ENCODE measurements around the gene PFKFB3.
"Not testable (repeated sequence)": the region's sequence is repeated elsewhere in the genome, so short reads cannot be mapped to it uniquely, and the experiment has no call there.

The PFKFB3 gene

DNA sequence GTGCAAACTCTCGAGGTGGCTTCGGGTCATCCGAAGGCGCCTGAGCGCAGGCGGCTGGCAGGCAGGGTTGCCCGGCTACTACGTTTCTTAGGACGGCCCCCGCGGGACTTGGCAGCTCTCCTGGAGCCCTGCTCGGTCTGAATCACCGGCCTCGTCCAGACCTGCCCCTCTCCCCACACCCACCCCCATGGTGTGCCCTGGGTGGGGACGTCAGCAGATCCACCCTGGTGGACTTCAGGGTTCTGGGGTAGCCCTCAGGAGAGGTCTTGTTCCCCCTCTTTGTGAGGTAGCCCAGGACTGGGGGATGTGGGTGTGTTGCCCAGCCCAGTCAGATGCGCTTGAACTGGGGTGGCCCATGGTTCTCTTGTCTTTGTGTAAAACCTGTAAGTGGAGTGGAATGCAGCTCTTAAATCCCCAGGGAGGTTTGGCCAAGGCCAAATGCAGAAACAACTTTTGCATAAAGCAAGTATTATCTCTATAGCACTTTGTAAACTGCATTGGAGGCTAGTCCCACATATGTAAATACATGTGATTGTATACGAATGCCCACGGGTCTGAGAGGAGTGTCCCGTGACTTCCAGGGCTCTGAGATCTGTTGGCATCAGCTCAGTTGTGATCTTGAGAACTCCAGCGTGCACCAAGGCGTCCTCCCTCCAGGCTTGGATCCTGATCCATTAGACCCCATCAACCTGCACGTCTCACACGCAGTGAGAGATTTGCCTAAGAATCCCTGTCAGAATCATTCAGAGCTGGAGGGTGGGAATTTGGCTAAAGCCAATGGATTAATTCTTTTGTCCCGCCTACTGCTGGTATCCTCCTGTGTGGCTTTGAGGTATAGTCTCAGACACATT is 1.8 kb downstream of the PFKFB3 start:
- peak overlapping the region; percentile 72 for H3K27ac ChIP-seq
- TF ChIP-seq, protein P1, sequence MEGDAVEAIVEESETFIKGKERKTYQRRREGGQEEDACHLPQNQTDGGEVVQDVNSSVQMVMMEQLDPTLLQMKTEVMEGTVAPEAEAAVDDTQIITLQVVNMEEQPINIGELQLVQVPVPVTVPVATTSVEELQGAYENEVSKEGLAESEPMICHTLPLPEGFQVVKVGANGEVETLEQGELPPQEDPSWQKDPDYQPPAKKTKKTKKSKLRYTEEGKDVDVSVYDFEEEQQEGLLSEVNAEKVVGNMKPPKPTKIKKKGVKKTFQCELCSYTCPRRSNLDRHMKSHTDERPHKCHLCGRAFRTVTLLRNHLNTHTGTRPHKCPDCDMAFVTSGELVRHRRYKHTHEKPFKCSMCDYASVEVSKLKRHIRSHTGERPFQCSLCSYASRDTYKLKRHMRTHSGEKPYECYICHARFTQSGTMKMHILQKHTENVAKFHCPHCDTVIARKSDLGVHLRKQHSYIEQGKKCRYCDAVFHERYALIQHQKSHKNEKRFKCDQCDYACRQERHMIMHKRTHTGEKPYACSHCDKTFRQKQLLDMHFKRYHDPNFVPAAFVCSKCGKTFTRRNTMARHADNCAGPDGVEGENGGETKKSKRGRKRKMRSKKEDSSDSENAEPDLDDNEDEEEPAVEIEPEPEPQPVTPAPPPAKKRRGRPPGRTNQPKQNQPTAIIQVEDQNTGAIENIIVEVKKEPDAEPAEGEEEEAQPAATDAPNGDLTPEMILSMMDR (conservative IDR thresholded peaks at IDR 0.05): no peak

DNA sequence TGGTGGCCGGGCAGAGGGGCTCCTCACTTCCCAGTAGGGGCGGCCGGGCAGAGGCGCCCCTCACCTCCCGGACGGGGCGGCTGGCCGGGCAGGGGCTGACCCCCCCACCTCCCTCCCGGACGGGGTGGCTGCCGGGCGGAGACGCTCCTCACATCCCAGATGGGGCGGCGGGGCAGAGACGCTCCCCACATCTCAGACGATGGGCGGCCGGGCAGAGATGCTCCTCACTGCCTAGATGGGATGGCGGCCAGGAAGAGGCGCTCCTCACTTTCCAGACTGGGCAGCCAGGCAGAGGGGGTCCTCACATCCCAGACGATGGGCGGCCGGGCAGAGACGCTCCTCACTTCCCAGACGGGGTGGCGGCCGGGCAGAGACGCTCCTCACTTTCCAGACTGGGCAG is 3.8 kb downstream of the PFKFB3 start:
- not testable (repeated sequence) for H3K27ac ChIP-seq

DNA sequence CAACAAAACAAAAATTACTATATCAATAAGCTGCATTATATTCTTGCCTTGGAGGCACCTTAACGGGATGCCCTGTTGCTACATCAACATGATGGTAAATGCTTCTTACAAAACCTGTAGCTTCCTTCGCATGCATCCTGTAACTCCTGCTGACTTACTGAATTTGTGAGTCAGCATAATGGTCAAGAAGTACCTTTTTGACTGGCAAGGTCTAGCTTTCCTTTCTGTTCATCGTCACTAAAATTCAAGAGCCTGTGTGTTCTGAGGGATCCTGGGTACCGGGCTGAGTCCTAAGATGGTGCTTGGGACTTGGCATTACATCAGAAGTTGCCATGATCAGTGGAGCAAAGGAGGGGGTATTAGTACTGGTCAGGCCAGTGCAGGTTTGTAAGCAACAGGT is 4.9 kb downstream of the PFKFB3 start:
- TF ChIP-seq, protein P1 (conservative IDR thresholded peaks at IDR 0.05): no peak
- no peak overlapping the region for H3K27ac ChIP-seq

DNA sequence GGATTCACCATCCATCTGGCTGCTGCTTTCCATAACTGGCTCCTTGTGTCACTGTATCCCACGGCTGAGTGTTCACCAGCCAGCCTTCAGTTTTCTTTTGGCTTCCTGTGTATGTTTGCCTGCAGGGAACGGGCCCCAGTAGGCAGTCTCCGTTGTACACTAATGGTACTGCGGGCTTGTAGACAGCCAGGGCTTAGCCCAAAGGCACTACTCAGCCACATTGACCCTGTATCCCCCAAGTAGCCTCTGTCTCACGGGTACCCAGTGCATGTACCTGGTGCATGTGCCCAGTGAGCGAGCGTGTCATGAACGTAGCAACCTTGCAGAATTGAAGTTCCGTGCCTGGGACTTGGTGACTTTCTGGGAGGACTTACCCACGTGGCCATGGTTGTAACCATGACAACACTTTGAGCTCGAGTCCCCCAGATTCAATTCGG is 6.1 kb downstream of the PFKFB3 start:
- H3K27ac ChIP-seq: no peak overlapping the region

DNA sequence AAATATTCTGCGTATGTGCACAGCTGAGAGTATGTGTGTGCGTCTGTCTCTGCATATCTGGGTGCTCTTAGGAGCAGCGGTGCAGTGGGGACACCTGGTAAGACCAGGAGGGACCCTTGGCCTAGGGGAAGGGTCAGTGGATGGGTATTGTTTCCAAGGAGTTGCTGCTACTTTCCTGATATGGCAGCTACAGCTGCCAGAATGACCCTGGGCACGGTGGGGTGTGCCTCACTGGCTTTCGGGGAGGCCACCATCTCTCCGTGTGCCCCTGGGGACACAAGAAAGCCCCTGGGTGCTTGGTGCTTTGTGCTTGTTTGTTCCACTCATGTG is 8.6 kb downstream of the PFKFB3 start:
- H3K27ac ChIP-seq: no peak overlapping the region
- TF ChIP-seq, protein P1 (conservative IDR thresholded peaks at IDR 0.05): no peak

More for the DNA sequence above, 6.1 kb downstream of the PFKFB3 start:
- TF ChIP-seq, protein P1 (conservative IDR thresholded peaks at IDR 0.05): no peak

DNA sequence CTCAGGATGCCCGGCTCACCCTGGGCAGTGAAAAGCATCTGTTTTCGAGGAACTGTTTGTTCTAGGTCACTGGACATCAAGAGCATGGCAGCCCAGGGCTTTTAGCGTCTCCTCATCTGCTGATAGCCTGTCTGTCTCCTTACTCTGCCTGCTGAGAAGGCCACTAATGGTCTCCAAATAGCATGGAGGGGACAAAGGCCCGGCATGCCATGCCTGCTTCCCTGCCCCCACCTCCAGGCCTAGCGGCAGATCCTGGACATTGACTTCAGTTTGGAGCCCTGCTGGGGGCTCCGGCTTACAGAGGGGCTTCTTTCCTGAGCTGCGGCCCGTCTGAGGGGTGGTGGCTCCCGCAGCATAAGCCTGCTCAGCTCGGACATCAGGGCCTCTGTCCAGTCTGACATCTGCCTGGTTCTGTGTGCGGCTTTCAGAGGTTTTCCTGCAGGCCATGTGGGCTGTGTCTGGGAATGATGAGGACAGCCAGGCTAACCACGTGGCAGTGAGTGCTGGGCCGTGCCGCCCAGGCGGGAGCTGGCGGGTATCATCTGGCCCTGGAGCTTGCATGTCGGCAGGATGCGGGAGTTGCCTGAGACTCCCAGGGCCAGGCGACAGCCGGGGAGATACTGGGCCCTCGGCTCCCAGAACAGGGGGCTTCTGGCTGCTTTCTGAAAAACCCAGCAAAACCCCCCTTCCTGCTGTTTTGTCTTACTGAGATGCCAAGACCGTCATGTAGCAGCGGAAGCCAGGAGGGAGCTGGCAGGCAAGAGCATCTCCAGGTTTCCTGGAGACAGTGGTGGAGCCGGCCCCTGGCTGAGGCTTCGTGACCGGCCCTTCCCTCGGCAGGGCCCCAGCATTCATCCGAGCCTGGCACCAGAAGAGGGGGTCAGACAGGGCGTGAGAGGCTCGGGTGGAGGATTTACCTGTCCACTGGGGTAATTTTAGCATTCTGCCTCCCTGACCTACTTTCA is 9.2 kb downstream of the PFKFB3 start:
- no peak overlapping the region for H3K27ac ChIP-seq
- TF ChIP-seq, protein P1 (conservative IDR thresholded peaks at IDR 0.05): no peak

DNA sequence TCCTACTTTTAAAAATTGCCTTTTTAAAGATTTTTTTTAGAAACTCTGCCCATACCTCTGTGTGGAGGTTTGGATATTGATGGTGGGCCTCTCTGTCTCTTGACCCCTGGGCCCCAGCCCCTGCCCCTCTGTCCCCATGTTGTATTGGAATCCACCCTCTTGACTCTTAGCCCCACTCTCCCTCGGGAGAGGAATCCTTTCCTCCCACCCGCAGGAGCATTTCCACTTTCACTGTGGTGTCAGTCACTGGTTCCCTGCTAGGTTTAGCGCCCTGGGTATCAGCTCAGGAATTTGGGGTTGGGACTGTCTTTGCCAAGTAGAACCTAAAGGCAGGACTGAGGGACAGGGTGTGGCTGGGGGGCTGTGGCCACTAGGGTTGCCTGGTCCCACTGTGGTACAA is 10.1 kb downstream of the PFKFB3 start:
- TF ChIP-seq, protein P1 (conservative IDR thresholded peaks at IDR 0.05): no peak
- H3K27ac ChIP-seq: no peak overlapping the region

Data from VCaP (cell line).